ENCODE measurements around the gene WSCD2. TPM values are rescaled to one million over a fixed set of nuclear protein-coding genes. Genes with fewer than 3 reads are reported as not detected.

WSCD2 gene
- total and polyA plus RNA-seq, 2 of the 4 experiments (the other 2 are of a cell fraction): not detected

DNA sequence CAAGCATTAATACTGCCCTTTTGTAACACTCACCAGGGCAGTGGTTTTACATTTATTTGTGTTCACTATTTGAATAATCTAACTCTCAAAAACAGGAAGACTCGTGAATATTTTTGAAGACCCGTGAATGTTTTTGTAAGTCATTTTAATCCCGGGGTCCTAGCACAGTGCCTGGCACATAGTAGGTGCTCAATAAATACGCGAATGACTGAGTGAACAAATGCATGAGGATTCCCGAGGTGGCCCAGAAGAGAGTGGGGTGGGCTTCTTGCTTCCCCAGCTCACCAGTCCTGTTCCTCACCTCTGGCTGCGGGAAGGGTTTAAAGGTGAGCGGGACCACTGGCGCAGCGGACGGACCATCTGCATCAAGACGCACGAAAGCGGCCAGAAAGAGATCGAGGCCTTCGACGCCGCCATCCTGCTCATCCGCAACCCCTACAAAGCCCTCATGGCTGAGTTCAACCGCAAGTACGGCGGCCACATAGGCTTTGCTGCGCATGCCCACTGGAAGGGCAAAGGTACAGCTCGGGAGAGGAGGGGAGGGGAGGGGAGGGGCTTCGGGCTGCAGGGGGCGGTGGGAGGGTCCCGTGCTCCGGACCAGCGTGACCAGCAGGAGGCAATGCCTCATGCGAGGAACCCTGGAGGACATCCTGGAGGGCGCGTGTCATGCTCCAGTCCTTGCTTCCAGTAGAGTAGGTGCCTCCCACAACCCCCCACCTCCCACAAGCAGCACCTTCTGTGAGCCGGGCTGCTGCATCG lies 111.1 kb downstream of the WSCD2 start:
- Histone ChIP-seq H3K14ac (replicated peaks; ENCODE audit: low read depth, low read length) (no peak overlapping the region), H2AFZ (replicated peaks; ENCODE audit: low read length, poor library complexity) (no peak overlapping the region), H3K4ac (ENCODE audit: low read depth, low read length) (no peak overlapping the region), H3K9me1 (ENCODE audit: insufficient read depth, low read length) (no peaks in the 10 kb centered on the region), H3K36me3 (ENCODE audit: control insufficient read depth, insufficient read depth, low read length) (no peaks in the 10 kb centered on the region), H2BK20ac (ENCODE audit: low read depth, low read length) (no peak overlapping the region), H4K8ac (ENCODE audit: low read depth in 2 of 2, low read length in 2 of 2) (no peak overlapping the region), H3K4me3 (ENCODE audit: insufficient read depth, low read depth, low read length) (no peak overlapping the region), H3K9me3 (ENCODE audit: control insufficient read depth, insufficient read depth, low read length) (no peaks in the 10 kb centered on the region), H3K4me2 (ENCODE audit: low read depth, low read length) (no peak overlapping the region), H2BK120ac (ENCODE audit: low read depth, low read length) (no peak overlapping the region), H3K27me3 (ENCODE audit: control insufficient read depth, insufficient read depth, low read length) (no peaks in the 10 kb centered on the region), H3K79me1 (ENCODE audit: low read depth in 1 of 2, low read length in 2 of 2) (no peaks in the 10 kb centered on the region), H3K56ac (ENCODE audit: extremely low read depth, insufficient read depth, low read length) (no peak overlapping the region), H3K4me1 (ENCODE audit: control insufficient read depth, insufficient read depth, low read length) (no peaks in the 10 kb centered on the region), H3K27ac (ENCODE audit: insufficient read depth, low read length) (no peak overlapping the region), H2AK5ac (ENCODE audit: low read depth, low read length) (no peak overlapping the region), H2BK15ac (ENCODE audit: low read depth, low read length) (no peak overlapping the region), H4K91ac (ENCODE audit: insufficient read depth, low read depth, low read length) (no peak overlapping the region), H4K20me1 (ENCODE audit: insufficient read depth, low read length) (no peaks in the 10 kb centered on the region), H3K9ac (ENCODE audit: low read depth, low read length) (no peak overlapping the region), H3K18ac (ENCODE audit: low read depth, low read length) (no peak overlapping the region), H4K5ac (ENCODE audit: low read depth, low read length) (no peak overlapping the region), H2BK5ac (ENCODE audit: low read depth, low read length, poor library complexity, severe bottlenecking) (no peak overlapping the region), H2AK9ac (replicated peaks; ENCODE audit: low read depth, low read length, poor library complexity) (no peak overlapping the region), H3K23ac (ENCODE audit: low read depth, low read length) (no peak overlapping the region)
- 86% methylated on average over 2 of the region's 34 CpGs; no CpG with 5 or more reads in 1 of the 2 experiments for WGBS, 2 experiments (ENCODE audit: extremely low coverage in 2 of 2, insufficient read length in 1 of 2)
- in situ Hi-C loops (cut with MboI; ENCODE audit: low sequenced_read_pairs): no loop called here
- BruUV-seq (replicated peaks): no TSS peak
- no peak for ATAC-seq (ENCODE audit: low read depth)
- TF ChIP-seq POLR2A (IDR thresholded peaks at IDR 0.05; ENCODE audit: low read depth, low read length) (no peak), NFE2L2 (IDR thresholded peaks at IDR 0.05; ENCODE audit: low read depth, low read length) (no peak), MAFK (IDR thresholded peaks at IDR 0.05; ENCODE audit: low read depth, low read length) (no peak), SMC3 (IDR thresholded peaks at IDR 0.05; ENCODE audit: low read depth, low read length) (no peak), FOS (IDR thresholded peaks at IDR 0.05; ENCODE audit: low read depth, low read length) (no peak), CEBPB (IDR thresholded peaks at IDR 0.05; ENCODE audit: low read depth, low read length) (no peak), BHLHE40 (IDR thresholded peaks at IDR 0.05; ENCODE audit: low read depth, low read length) (no peak), MXI1 (IDR thresholded peaks at IDR 0.05; ENCODE audit: borderline replicate concordance, low read depth, low read length) (no peak), RAD21 (IDR thresholded peaks at IDR 0.05; ENCODE audit: low read length) (no peak), CHD1 (IDR thresholded peaks at IDR 0.05; ENCODE audit: low read depth, low read length) (no peak), RFX5 (IDR thresholded peaks at IDR 0.05; ENCODE audit: low read depth, low read length) (no peak), MAZ (IDR thresholded peaks at IDR 0.05; ENCODE audit: borderline replicate concordance, low read depth, low read length) (no peak), RCOR1 (IDR thresholded peaks at IDR 0.05; ENCODE audit: insufficient replicate concordance, low read length) (no peak)
- TF ChIP-seq, protein P1, sequence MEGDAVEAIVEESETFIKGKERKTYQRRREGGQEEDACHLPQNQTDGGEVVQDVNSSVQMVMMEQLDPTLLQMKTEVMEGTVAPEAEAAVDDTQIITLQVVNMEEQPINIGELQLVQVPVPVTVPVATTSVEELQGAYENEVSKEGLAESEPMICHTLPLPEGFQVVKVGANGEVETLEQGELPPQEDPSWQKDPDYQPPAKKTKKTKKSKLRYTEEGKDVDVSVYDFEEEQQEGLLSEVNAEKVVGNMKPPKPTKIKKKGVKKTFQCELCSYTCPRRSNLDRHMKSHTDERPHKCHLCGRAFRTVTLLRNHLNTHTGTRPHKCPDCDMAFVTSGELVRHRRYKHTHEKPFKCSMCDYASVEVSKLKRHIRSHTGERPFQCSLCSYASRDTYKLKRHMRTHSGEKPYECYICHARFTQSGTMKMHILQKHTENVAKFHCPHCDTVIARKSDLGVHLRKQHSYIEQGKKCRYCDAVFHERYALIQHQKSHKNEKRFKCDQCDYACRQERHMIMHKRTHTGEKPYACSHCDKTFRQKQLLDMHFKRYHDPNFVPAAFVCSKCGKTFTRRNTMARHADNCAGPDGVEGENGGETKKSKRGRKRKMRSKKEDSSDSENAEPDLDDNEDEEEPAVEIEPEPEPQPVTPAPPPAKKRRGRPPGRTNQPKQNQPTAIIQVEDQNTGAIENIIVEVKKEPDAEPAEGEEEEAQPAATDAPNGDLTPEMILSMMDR (conservative IDR thresholded peaks at IDR 0.05; ENCODE audit: low read depth, low read length): no peak
- TF ChIP-seq, protein P2, sequence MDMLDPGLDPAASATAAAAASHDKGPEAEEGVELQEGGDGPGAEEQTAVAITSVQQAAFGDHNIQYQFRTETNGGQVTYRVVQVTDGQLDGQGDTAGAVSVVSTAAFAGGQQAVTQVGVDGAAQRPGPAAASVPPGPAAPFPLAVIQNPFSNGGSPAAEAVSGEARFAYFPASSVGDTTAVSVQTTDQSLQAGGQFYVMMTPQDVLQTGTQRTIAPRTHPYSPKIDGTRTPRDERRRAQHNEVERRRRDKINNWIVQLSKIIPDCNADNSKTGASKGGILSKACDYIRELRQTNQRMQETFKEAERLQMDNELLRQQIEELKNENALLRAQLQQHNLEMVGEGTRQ (IDR thresholded peaks at IDR 0.05; ENCODE audit: low read depth, low read length): no peak
- TF ChIP-seq, protein P3, sequence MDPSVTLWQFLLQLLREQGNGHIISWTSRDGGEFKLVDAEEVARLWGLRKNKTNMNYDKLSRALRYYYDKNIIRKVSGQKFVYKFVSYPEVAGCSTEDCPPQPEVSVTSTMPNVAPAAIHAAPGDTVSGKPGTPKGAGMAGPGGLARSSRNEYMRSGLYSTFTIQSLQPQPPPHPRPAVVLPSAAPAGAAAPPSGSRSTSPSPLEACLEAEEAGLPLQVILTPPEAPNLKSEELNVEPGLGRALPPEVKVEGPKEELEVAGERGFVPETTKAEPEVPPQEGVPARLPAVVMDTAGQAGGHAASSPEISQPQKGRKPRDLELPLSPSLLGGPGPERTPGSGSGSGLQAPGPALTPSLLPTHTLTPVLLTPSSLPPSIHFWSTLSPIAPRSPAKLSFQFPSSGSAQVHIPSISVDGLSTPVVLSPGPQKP (IDR thresholded peaks at IDR 0.05; ENCODE audit: borderline replicate concordance, low read depth, low read length): no peak
- intact Hi-C loops (cut with micrococcal nuclease): no loop called here
- DNase-seq: no peak
- CTCF ChIA-PET: no interaction called here
- dilution Hi-C loops (cut with HindIII; ENCODE audit: low sequenced_read_pairs, unreplicated experiment): no loop called here
- POLR2A ChIA-PET (ENCODE audit: unreplicated experiment): no interaction called here

Measured in IMR-90 (cell line).